ENCODE results near the gene NR2F2.
A peak's percentile ranks its signal among the peaks of the same experiment; 100 is the strongest.

The NR2F2 gene

DNA sequence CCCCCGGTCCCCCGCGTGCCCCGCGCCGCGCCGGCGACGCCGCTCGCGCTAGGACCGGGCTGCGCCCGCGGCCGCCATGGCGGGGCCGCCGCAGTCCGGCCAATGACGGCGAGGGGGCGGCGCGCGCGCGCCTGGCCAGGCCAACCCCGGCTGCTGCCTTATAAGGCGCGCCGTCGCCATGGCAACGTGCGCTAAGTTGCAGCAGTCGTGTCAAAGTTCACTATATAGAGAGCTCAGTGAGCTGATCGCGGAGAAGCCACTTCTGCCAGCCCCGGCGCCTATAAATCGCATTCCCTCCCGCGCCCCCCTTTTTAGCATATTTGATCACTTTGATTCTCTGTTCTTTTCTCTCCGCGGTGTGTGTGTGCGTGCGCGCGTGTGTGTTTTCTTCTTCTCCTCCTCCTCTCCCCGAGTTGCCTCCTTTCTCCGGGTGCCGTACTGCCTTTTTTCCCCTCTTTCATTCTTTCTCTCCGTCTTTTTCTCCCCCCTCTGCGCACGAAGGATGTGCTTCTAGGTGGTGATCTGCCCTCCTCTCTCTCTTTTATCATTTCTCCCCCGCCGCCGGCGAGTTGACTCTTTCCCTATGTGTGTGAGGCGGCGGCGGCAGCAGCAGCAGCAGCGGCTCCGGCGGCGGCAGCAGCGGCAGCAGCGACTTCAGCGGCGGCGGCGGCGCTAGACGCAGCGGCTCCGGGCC, at the start of gene NR2F2:
NR2F2 (plus strand) TSS at position 251 of the 694 bp plus-strand sequence. CDS start 1,406 bp downstream, outside the sequence.
- DNase-seq = peak; percentile 56

DNA sequence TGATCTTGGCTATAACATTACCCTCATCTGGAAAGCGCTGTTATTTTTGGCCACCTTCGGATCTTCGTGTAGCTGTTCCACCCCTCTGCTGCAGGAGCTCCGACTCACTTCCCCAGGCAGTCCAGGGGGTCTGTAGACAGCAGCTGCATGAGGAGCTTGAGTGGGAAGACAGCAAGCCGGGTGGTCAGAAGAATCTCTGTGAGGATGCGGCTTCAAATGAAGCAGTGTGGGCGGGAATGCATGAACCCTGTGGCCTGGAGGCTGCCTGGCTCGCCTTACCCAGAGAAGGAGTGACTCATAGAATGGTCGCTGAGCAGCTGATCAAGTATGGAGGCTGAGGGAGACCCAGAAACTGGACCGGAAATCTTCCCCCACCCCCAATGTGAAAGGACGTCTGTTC, 45.2 kb upstream of the NR2F2 start:
- DNase-seq = no peak

DNA sequence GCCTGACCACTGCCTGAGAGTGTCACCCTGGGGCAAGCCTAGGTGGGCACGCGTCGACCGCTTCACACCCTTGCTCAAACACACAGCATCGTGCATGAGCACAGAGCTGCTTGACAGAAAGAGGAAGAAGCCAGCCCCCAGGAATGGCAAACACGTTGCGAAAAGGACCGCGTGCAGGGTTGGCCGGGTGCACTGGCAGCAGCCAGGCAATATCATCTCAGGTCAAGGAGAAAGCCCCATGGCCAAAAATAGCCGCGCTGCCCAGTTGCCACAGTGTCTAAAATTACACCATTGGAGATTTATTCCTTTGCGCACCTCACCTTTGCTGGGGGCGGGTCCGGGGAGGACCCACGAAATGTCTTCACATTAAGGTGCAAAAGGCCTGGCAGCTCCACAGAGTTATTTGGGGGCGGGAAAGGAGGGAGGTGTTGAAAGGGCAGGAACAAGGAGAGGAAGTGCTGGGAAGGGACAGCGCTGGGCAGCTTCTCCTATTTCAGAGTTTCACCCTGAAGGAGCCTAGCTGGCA, 44.7 kb upstream of the NR2F2 start:
- no peak for DNase-seq

DNA sequence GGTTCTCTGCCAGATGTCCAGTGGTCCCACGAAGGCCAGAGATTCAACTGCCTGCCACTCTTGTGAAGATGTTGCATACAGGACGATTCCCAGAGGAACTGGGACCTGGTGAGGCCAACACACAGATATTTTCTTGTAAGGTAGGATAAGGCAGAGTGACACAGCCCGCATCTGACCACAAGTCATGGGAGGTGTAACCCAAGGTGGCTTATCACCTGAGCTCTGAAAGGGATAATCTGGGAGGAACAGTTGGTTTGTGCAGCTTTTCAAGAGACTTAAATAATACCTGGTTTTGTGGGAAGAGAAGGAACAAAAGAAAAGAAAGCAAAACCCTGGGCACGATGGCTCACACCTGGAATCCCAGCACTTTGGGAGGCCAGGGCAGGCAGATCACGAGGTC, 39.8 kb upstream of the NR2F2 start:
- no peak for DNase-seq

DNA sequence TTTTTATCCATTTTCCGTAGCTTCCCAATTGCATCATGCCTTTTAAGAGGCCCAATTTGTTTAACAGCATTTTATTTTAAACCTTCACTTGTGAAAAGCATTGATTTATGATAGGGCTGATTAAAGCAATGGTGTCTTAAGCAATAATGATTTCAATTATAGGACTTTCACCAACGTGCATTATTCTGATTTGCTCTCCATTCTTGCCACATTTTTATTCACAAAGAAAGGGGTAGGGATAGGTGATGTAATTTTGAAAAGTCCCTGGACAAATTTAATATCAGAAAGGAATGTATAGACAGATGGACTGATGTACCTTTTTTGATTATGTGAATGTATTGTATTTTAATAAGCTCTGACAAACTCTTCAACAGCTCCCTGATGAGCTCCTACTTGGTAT, 37.9 kb upstream of the NR2F2 start:
- DNase-seq = no peak

DNA sequence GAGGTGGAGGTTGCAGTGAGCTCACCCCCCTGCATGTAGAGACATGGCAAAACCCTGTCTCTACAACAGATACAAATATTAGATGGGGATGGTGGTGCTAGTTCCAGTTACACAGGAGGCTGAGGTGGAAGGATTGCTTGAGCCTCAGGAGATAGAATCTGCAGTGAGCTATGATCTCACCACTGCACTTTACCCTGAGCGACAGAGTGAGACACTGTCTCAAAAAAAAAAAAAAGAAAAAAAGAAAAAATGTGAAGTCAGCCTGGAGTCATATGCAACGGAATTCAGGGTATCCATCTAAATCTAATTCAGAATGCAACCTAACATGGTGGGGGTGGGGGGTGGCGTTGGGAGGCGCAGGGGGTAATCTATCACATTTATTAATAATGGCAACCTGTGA, 37.1 kb upstream of the NR2F2 start:
- DNase-seq = no peak

DNA sequence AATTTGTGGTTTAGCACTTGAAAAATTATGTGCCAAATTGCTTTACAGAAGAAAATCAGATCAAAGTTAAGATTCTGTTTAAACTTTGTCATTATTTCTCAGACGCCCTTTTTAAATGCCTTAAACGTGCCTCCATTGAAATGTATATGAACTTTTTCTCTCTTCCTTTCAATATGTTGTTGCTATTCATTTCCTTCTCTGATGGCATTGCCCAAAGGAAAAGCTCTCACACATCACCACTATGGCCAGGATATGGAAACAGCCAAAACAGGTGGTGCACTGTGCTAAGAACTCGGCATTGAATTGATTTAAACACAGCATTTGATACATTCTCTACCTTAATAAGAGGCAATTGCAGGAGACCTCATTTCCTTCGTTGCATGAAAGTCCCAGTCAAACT, 35.7 kb upstream of the NR2F2 start:
- no peak for DNase-seq

DNA sequence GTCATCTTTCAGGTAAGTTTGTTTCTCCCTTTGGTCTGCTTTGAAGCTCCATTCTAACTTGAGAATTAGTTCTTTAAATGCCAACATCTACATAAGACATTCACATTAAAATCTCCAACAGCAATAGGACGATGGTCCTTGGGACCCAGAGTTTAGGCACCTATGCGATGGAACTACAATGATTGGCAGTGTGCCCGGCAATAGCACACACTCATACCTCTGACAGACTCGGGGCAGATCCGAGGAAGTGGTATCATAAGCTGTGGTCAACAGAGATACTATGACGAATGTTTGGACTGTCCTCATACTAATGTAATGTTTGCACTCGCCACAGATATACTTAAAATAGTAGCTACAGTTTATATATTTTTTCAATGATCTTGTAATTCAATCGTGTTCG, 34.2 kb upstream of the NR2F2 start:
- DNase-seq = no peak

DNA sequence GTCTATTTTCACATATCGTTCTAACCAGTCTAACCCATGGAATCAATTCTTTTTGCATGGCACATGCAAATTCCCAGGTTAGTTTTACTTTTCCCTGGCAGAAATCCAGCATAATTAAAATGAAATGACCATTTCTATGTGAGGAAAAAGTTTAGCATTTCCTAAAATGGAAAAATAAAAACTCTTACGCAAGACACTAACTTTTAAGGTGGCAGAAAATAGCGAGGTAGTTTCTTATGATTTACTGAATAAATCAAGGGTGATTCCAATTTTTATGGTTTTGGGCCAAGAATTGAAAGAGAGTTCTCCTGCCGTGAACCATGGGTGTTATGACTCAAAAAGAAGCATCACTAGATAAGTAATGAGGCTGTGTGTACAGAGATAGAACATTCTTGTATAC, 32.7 kb upstream of the NR2F2 start:
- no peak for DNase-seq

DNA sequence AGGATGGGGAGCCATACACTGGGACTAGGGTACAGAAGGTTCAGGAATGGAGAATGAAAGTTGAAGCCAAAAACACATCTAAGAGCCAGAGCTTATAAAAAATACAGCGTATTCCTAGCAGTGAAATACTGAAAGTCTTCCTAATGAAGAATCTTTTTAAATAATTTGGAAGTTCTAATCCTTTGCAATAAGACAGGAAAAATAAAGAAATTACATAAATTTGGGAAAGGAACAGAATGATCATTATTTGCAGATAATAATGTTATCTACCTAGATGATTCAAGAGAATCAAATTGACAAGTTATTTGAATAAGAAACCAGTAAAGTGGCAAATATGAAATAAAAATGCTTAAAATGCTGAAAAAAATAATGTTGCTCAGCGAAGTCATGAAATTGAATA, 32.3 kb upstream of the NR2F2 start:
- no peak for DNase-seq

DNA sequence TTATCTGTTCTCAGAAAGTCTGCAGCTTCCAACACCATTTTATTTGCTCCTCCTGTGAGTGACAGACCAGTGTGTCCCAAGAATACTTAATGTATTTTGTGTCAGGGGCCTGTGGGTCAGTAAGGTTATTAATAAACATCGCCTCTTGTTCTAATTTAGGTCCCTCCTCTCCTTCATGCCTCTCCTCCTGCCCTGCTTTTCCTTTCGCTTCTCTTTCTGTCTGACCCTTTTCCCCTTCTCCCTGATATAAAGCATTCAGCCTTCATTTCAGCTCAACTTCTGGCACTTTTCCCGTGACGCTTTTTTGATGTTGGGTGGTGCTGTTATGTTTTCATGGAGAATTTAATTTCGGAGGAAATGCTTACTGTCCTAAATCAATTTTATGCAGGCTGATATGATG, 29.7 kb upstream of the NR2F2 start:
- no peak for DNase-seq

DNA sequence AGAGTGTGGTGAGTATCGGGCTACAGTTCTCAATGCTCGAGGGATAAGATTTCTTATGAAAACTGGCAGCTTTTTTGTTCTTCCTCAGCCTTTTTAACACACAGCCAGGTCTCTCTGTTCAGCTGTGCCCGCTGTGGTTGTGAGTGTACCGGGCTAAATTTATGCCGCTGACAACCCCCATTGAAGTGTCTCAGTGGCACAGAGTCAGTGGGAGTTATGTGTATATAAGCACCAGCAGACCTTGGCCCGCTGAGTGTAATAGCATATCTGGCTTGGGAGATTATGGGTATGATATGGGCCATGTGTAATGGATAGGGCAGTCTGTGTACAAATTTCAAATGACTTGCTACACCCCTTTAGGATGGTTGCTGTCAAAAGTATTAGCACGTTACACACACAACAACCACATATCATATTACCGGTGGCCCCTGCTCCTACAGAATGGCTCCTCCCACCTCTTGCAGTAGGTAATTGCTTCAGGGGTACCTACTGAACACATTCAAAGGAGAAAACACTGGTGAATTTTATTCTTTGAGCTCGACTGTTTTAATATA, 26.9 kb upstream of the NR2F2 start:
- no peak for DNase-seq

DNA sequence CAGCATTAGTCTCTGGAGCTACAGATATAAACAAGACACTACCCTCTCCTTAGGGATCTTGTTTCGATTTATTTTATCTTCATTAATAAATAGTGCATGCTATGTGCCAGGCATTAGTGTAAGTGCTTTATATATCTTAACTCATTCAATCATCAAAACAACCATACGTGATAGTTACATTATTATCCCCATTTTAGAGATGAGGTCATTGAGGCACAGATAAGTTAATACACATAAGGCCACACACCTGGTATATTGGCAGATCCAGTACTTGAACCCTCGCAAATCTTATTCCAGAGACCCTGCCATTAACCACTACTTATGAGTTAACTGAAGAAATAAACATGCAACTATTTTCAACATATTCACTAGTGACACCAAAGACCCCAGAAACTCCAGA, 25.7 kb upstream of the NR2F2 start:
- no peak for DNase-seq

DNA sequence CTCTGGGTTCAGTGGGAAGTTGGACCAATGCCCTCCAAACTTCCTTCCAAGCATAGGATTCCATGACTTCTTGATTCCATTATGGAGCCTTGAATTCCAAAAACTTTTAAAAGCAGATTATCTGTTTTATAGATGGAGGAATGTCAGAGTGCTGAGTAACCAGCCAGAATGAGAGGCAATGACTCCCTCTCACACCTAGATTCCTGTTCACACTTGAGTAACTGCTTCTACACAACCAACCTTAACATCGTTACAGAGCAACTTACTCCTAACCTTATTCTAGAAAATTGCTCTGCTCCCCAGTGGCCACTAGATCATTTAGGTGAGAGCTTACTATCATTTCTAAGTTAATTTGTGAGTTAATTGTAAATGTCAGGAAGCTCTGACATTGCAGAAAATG, 24.2 kb upstream of the NR2F2 start:
- no peak for DNase-seq

DNA sequence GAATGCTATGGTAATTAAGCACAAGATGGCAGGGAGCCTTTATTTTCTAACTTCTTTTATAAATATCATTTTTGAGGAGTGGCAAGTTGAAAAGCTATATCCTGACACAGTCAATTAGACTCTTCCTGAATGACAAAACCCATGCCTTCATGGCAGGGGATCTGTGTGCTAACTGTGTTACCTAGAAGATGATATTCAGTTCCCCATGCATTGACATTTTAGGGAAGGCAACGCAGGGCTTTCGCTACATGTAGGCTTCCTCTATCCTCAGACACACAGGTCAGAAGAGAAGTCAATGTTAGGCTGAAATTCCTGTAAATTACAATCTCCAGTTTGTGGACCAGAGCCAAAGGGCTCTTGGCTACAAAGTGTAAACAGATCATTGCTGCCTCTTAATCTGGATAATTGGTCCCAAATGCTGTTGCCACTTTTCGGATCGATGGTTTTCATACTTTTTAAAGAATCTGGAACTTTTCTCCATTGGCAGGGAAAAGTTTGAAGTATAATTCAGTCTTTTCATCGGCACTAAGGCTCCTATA, 22.6 kb upstream of the NR2F2 start:
- DNase-seq = no peak

DNA sequence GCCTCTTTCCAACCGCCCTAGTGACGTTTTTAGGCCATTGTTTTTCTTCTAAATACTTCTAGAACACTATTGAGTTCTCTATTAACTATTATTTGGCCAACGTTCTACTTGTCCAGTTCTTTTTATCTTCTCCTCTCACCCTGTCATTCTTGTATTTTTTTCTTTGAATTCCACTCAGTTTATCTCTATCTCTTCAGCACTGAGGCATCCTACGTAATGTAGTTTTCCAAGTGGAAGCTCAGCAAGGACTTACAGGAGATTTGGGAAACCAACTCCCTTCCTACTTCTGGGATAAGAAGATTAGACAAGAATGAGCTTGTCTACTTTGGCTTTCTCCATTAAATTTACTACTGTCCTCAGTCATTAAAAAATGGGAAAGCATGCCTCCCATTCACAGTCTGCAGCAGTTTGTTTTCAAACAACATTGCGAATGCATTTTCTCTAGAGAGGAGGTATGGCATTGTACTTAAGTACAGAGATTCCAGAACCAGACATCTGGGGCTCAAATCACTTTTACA, 21.3 kb upstream of the NR2F2 start:
- DNase-seq = no peak

DNA sequence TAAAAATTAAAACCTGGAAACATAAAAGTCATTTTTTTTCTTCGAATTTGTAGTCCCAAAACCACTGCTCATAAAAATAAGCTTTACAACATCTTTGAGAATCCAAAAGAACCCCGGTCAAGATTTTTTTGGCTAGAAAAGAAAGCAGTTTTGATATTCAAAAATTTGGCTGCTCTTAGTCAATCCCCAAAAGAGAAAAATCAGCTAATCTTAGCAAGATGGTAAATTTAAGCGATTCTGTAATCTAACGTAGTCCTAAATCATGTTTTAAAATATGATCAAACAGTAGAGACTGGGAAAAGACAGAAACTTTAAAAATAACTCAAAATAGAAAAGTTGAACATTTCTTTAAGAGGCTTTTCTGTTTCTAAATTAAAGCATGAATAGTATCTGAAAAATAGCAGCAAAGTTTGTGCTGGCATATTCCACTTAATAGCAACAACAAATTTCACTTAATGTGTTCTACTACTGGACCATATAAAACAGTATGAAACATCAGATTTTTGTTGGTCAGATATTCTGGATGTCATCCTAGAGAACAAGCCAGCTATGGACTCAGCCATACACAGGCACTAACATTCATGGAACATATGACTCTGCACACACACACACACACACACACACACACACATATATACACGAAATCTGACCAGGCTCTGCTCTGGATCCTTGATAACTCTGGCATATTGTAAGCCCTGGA, 19.1 kb upstream of the NR2F2 start:
- no peak for DNase-seq

DNA sequence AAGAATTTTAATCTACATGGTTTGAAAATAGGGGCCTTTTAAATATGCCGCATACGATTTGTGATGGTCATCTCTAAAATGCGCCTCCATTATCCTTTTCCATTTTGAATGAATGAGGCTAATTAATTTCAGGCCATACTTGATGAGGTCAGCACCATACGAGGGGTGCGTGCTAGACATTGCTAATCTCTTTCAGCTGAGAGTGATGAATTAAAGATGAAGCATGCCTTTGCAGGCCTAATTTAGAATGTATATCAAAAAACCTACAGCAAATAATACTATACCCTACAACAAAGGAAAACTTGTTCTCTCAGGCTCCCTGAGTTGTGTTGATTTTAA, 18.6 kb upstream of the NR2F2 start:
- no peak for DNase-seq

DNA sequence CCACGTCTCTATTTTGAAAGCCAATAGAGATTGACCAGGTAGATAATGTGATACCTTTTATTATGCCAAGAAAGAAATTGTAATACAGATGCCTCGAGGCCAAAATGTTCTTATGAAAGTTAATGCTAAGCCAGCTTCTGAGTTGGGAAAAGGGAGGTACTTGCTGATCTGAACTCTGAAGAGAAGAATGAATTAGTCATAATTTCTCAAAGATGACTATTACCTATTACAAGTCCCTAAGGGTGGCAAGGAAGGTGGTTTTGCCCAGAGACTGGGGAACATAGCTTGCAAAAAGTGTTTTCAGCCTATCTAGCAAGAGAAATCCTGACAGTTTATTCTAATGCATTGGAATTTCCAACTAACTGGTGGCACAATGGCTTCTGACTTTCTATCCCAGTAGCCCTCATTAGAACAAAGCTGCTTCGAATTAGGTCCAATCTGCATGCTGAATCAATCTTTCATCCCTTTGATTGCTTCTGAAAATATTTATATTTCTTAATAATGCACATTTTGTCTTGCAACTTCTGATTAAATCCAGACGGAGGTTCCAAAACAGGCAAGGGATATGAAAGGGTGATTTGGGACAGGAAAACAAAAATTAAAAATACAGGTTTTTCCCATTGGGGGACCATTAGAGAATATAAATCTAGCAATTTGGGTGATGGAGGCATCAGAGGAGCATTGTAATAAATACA, 17.7 kb upstream of the NR2F2 start:
- DNase-seq = no peak

DNA sequence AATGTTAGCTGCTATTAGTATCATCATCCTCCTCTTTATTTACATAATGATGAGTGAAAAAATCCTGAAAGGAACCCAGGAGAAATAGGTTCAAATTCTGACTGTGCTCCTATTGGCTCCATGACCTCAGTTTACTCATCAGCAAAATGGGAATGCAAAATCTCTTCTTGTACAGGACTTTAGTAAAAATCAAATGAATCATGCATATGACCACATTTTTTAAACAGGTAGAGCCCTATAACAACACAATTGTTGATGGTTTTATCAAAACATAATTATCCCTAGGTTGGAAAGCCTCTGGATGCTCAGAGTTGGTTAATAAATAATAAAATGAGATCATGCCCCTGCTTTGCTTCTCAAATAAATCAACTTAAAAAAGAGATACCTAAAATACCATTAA, 16.0 kb upstream of the NR2F2 start:
- DNase-seq = no peak

DNA sequence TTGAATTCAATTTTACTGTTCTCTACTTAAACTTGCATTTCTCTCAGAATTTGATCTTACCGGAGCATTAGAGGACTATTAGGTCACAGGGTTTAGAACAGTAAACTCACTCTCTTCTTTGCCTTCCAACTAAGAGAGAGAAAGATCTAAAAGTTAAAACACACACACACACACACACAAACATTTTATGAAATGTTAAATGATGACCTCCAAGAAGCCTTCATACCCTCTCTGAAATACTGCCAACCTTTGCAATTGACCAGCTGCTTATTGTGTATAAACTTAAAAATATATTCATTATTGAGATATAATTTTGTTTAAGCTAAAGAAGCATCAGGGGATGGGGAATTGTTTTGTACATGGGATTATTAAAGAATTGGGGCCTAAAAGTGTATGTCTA, 15.5 kb upstream of the NR2F2 start:
- DNase-seq = no peak

DNA sequence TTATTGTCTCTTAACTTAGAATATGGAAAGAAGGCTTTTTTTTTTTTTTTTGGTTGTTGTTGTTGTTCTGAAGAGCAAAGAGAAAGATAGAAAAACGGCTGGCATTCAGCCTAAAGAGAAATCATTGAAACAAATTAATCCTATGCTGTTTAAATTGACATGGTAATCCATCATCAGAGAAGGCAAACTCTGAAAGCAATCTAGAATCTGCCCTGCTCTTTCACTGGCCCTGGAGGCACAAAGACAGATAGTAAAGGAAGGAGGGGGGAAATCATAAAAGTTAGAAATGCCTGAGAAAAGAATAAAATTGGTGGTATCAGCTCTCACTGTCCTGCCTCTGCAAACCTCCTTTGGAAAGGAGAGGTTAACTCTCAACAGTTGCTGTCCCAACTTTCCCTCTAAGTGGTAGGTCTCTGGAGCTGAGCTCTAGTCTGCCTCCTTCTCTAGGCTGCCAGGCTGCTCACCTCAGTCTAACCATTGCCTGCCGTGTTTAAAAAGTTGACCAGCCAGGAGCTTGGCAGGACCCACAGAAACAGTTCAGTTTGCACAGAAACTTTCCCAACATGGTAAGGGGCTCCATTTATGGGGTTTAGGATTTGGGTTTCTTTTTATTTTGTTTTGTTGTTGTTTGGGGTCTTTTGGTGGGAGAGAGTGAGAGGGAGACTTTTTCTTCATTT, 13.4 kb upstream of the NR2F2 start:
- DNase-seq = no peak

DNA sequence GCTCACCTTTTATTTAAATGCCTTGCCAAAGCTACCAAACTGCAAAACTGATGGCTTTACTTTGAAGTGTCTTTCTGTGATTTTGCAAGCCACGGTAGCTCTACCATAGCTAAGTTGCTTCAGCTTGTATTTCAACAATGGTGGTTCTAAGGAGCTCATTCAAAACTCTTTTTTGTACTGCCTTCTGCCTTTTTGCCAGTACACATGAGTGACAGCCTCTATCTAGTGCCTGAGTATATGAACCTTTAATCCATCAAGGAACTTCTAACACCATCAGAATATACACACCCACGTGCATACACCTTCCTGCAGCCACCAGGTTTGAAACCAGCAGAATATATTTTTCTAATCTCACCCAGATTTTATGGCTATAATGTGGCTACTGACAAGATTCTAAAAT, 10.4 kb upstream of the NR2F2 start:
- no peak for DNase-seq

Data from NCI-H1436 treated with DMSO at 0.1 percent for 48 hours (cell line).